ENCODE results near the gene ULBP2.
"Not testable (repeated sequence)": the region's sequence is repeated elsewhere in the genome, so short reads cannot be mapped to it uniquely, and the experiment has no call there.

The ULBP2 gene

GRCh38 chr6:149941583-149942460 lies at the start of gene ULBP2:
TSS of gene ULBP2 (plus strand) at chr6:149942014. CDS start at chr6:149942073, 59 bp downstream.
- DNase-seq (ENCODE audit: low read depth) = peak; percentile 82

- DNase-seq (ENCODE audit: low read depth) = no peak
Observed at GRCh38 chr6:149895048-149895590, 46.7 kb upstream of the ULBP2 start.

- peak; percentile 8 for DNase-seq (ENCODE audit: low read depth)
Observed at GRCh38 chr6:149895833-149896271, 46.0 kb upstream of the ULBP2 start.

- no peak for DNase-seq (ENCODE audit: low read depth)
Observed at GRCh38 chr6:149896491-149896890, 45.3 kb upstream of the ULBP2 start.

- no peak for DNase-seq (ENCODE audit: low read depth)
Observed at GRCh38 chr6:149897015-149897697, 44.7 kb upstream of the ULBP2 start.

GRCh38 chr6:149897855-149898744 lies 43.7 kb upstream of the ULBP2 start, which contains the start of gene RAET1E:
TSS of gene RAET1E (minus strand) at chr6:149898113. CDS start at chr6:149890901, 7,212 bp downstream.
- no peak for DNase-seq (ENCODE audit: low read depth)

GRCh38 chr6:149898966-149899365 lies 42.8 kb upstream of the ULBP2 start:
- no peak for DNase-seq (ENCODE audit: low read depth)

GRCh38 chr6:149899486-149899885 lies 42.3 kb upstream of the ULBP2 start:
- DNase-seq (ENCODE audit: low read depth) = no peak

- DNase-seq (ENCODE audit: low read depth) = no peak
Observed at GRCh38 chr6:149899926-149900619, 41.7 kb upstream of the ULBP2 start.

GRCh38 chr6:149900620-149901443 lies 41.0 kb upstream of the ULBP2 start:
- no peak for DNase-seq (ENCODE audit: low read depth)

- DNase-seq (ENCODE audit: low read depth) = no peak
Observed at GRCh38 chr6:149901444-149902140, 40.2 kb upstream of the ULBP2 start.

- no peak for DNase-seq (ENCODE audit: low read depth)
Observed at GRCh38 chr6:149903938-149904611, 37.7 kb upstream of the ULBP2 start.

- DNase-seq (ENCODE audit: low read depth) = no peak
Observed at GRCh38 chr6:149904661-149905370, 37.0 kb upstream of the ULBP2 start.

- DNase-seq (ENCODE audit: low read depth) = no peak
Observed at GRCh38 chr6:149905371-149905910, 36.4 kb upstream of the ULBP2 start.

- DNase-seq (ENCODE audit: low read depth) = no peak
Observed at GRCh38 chr6:149905911-149906371, 35.9 kb upstream of the ULBP2 start.

GRCh38 chr6:149906405-149906804 lies 35.4 kb upstream of the ULBP2 start:
- no peak for DNase-seq (ENCODE audit: low read depth)

- no peak for DNase-seq (ENCODE audit: low read depth)
Observed at GRCh38 chr6:149907317-149907716, 34.5 kb upstream of the ULBP2 start.

GRCh38 chr6:149908480-149908879 lies 33.3 kb upstream of the ULBP2 start:
- DNase-seq (ENCODE audit: low read depth) = not testable (repeated sequence)
